Kidney epithelial cell (primary cell): ENCODE data around the gene HMOX2. TPM values are rescaled to one million over a fixed set of nuclear protein-coding genes. Genes with fewer than 3 reads are reported as not detected.

Source experiments
- DNase-seq: peaks from one replicate; pipeline ENCODE4 v3.0.0-alpha.2; 2010; ENCODE audit warnings: low read depth
- H3K27me3 ChIP-seq: 2 replicates; pipeline ENCODE4 v1.6.0; 2011; ENCODE audit warnings: low read length; ENCODE audit not compliant: control insufficient read depth, insufficient read depth
- H3K36me3 ChIP-seq: 2 replicates; pipeline ENCODE4 v1.5.1; 2011; ENCODE audit warnings: low read length; ENCODE audit not compliant: control insufficient read depth, insufficient read depth
- H3K4me3 ChIP-seq: 2 replicates; pipeline ENCODE4 v1.5.1; 2011; ENCODE audit warnings: low read depth, mild to moderate bottlenecking, control low read depth, low read length
- total RNA-seq: library from RNA; depleted of rRNA; stranded (reverse); fragments of >200 nt; gene quantifications from 2 replicates; pipeline ENCODE4 v1.2.3, GENCODE V29; 2015
- TF ChIP-seq, protein P1 (sequence below): IDR thresholded peaks from 2 replicates; pipeline ENCODE4 v1.5.1; 2011; ENCODE audit warnings: mild to moderate bottlenecking, moderate library complexity, low read length, control low read depth, inconsistent platforms; ENCODE audit not compliant: insufficient read depth, poor library complexity, severe bottlenecking

The HMOX2 gene
- total RNA-seq, 1 donor from 2014 or later = 64.4 TPM

DNA sequence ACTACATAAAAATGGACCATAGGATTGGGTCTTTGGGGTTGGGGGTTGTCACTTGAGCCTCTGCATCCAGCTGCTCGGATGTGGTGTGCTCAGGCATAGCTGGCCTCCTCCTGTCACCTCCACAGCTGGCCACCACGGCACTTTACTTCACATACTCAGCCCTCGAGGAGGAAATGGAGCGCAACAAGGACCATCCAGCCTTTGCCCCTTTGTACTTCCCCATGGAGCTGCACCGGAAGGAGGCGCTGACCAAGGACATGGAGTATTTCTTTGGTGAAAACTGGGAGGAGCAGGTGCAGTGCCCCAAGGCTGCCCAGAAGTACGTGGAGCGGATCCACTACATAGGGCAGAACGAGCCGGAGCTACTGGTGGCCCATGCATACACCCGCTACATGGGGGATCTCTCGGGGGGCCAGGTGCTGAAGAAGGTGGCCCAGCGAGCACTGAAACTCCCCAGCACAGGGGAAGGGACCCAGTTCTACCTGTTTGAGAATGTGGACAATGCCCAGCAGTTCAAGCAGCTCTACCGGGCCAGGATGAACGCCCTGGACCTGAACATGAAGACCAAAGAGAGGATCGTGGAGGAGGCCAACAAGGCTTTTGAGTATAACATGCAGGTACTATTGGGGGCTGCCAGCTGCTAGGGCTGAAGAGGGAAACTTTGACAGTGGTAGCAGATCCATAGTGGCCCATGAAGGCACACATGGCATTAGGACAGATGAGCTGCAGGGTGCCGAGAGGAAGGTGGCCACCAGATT lies 31.6 kb downstream of the HMOX2 start:
- DNase-seq = no peak
- H3K36me3 ChIP-seq = peaks cover 4% of the 10 kb centered on the region
- TF ChIP-seq, protein P1, sequence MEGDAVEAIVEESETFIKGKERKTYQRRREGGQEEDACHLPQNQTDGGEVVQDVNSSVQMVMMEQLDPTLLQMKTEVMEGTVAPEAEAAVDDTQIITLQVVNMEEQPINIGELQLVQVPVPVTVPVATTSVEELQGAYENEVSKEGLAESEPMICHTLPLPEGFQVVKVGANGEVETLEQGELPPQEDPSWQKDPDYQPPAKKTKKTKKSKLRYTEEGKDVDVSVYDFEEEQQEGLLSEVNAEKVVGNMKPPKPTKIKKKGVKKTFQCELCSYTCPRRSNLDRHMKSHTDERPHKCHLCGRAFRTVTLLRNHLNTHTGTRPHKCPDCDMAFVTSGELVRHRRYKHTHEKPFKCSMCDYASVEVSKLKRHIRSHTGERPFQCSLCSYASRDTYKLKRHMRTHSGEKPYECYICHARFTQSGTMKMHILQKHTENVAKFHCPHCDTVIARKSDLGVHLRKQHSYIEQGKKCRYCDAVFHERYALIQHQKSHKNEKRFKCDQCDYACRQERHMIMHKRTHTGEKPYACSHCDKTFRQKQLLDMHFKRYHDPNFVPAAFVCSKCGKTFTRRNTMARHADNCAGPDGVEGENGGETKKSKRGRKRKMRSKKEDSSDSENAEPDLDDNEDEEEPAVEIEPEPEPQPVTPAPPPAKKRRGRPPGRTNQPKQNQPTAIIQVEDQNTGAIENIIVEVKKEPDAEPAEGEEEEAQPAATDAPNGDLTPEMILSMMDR = no peak
- H3K4me3 ChIP-seq = no peak overlapping the region
- no peaks in the 10 kb centered on the region for H3K27me3 ChIP-seq

DNA sequence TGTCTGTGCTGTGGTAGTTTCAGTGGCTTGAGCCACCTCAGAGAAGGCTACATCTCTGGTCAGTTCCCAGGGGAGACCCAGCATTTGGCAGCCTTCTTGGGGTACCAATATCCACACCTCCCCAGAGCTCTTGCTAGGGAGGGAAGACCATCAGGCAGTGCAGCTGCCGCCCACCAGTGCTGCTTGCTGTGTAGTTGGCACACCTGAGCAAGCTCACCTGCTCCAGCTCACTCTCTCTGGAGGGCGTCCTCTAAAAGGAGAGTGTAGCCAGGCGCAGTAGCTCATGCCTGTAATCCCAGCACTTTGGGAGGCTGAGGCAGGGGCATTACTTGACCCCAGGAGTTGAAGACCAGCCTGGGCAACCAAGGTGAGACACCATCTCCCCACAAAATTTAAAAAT lies 32.6 kb downstream of the HMOX2 start:
- Histone ChIP-seq H3K4me3 (no peak overlapping the region), H3K36me3 (peaks cover 4% of the 10 kb centered on the region), H3K27me3 (no peaks in the 10 kb centered on the region)
- TF ChIP-seq, protein P1 = no peak
- DNase-seq = no peak

DNA sequence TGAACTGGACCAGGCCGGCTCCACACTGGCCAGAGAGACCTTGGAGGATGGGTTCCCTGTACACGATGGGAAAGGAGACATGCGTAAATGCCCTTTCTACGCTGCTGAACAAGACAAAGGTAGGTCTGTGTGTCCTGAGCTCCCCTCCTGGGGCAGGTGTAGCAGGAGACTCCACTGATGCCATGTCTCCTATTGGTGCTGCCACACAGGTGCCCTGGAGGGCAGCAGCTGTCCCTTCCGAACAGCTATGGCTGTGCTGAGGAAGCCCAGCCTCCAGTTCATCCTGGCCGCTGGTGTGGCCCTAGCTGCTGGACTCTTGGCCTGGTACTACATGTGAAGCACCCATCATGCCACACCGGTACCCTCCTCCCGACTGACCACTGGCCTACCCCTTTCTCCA lies 33.2 kb downstream of the HMOX2 start:
- Histone ChIP-seq H3K4me3 (no peak overlapping the region), H3K27me3 (no peaks in the 10 kb centered on the region), H3K36me3 (peaks cover 4% of the 10 kb centered on the region)
- TF ChIP-seq, protein P1 = no peak
- no peak for DNase-seq

DNA sequence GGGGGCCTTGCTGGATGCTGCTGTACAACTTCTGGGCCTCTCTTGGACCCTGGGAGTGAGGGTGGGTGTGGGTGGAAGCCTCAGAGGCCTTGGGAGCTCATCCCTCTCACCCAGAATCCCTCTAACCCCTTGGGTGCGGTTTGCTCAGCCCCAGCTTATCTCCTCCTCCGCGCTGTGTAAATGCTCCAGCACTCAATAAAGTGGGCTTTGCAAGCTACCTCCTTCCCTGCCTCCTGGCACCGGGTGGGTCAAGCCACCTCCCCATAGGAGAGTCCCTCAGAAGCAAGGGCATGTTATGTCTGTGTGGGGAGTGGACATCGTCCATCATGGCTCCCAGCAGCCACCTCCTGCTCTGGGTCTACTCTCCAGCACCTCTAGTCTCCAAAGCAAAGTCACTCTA lies 33.9 kb downstream of the HMOX2 start:
- Histone ChIP-seq H3K4me3 (no peak overlapping the region), H3K27me3 (no peaks in the 10 kb centered on the region), H3K36me3 (peaks cover 4% of the 10 kb centered on the region)
- TF ChIP-seq, protein P1 = no peak
- DNase-seq = no peak

DNA sequence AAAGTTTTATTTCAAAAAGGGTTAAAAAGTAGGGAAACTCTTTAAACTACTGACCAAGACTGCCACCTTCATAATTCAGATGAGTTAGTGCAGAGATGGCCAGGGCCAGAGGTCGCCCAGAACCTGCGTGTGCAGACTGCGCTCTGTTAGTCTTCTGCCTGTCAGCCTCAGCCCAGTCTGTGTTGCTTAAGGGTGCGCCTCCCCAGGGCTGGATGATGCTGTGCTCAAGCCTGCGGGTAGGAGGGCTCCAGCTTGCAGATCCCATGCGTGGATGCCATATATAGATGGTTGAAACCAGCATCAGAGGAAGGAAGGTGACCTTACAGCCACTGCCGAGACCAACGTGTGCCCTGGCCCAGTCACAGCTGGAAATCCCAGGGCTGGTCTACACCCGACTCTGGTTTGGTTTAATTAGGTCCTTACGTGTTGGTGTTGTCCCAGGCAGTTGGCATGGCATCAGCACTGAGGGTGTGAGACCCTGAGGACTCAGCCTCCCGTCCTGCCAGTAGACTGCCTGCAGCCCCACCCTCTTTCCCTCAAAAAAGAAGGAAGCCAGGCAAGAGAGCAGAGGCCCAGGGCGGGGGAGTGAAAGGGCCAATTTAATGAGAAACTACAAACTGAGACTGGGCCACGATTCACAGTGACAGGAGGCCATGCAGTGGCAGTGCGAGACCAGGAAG lies 34.7 kb downstream of the HMOX2 start:
- Histone ChIP-seq H3K27me3 (no peaks in the 10 kb centered on the region), H3K36me3 (peaks cover 4% of the 10 kb centered on the region), H3K4me3 (no peak overlapping the region)
- TF ChIP-seq, protein P1 = no peak
- DNase-seq = no peak
